Keratinocyte (primary cell): ENCODE measurements around the gene DENND2A. TPM values are rescaled to one million over a fixed set of nuclear protein-coding genes. Genes with fewer than 3 reads are reported as not detected.
A peak's percentile ranks its signal among the peaks of the same experiment; 100 is the strongest.

ENCODE experiments used
- DNase-seq: peaks from one replicate; pipeline ENCODE4 v3.0.0-alpha.2; 2011; ENCODE audit warnings: low read depth, missing footprints, low spot score
- FAIRE-seq: peaks from 2 replicates; lab custom pipeline; 2011; peaks lifted over from hg19 to GRCh38; lab: Jason Lieb, UNC
- H2AFZ ChIP-seq: 2 replicates; pipeline ENCODE4 v1.6.0; 2012; ENCODE audit warnings: low read length, control low read depth, inconsistent platforms; ENCODE audit not compliant: control insufficient read depth
- H3K27ac ChIP-seq: 2 replicates; pipeline ENCODE4 v1.5.1; 2011; ENCODE audit warnings: low read length; ENCODE audit not compliant: control insufficient read depth, insufficient read depth
- H3K27me3 ChIP-seq: 3 replicates; pipeline ENCODE4 v1.6.0; 2011; ENCODE audit warnings: low read length; ENCODE audit not compliant: control insufficient read depth, insufficient read depth; ENCODE audit errors: extremely low read depth
- H3K36me3 ChIP-seq, 2 experiments: 2 replicates in 1 of 2; 3 replicates in 1 of 2; pipeline ENCODE4 v1.5.1; 2011; ENCODE audit warnings: low read length in 2 of 2, mild to moderate bottlenecking in 1 of 2; ENCODE audit not compliant: control insufficient read depth in 2 of 2, insufficient read depth in 2 of 2; ENCODE audit errors: extremely low read depth in 1 of 2
- H3K4me1 ChIP-seq: 3 replicates; pipeline ENCODE4 v1.5.1; 2011; ENCODE audit warnings: low read length; ENCODE audit not compliant: control insufficient read depth, insufficient read depth; ENCODE audit errors: extremely low read depth
- H3K4me2 ChIP-seq: 3 replicates; pipeline ENCODE4 v1.6.0; 2011; ENCODE audit warnings: low read depth, low read length; ENCODE audit not compliant: control insufficient read depth, insufficient read depth; ENCODE audit errors: extremely low read depth
- H3K4me3 ChIP-seq, 3 experiments: fragments of 200-600 bp in 1 of 3; sonication (generic) in 1 of 3; 2 replicates in 2 of 3; 3 replicates in 1 of 3; pipeline ENCODE4 v1.5.1; 2011 to 2016; ENCODE audit warnings: low read length in 3 of 3, mild to moderate bottlenecking in 3 of 3, control low read depth in 2 of 3, inconsistent platforms in 1 of 3, low read depth in 1 of 3, mixed read lengths in 1 of 3, mixed run types in 1 of 3, moderate library complexity in 1 of 3; ENCODE audit not compliant: control insufficient read depth in 2 of 3, insufficient read depth in 2 of 3; ENCODE audit errors: extremely low read depth in 1 of 3
- H3K79me2 ChIP-seq: 2 replicates; pipeline ENCODE4 v1.6.0; 2012; ENCODE audit warnings: low read length; ENCODE audit not compliant: control insufficient read depth, insufficient read depth
- H3K9ac ChIP-seq: 3 replicates; pipeline ENCODE4 v1.6.0; 2011; ENCODE audit warnings: low read length; ENCODE audit not compliant: control insufficient read depth, insufficient read depth; ENCODE audit errors: extremely low read depth
- H3K9me1 ChIP-seq: 3 replicates; pipeline ENCODE4 v1.6.0; 2011; ENCODE audit warnings: low read length; ENCODE audit not compliant: control insufficient read depth, insufficient read depth; ENCODE audit errors: extremely low read depth
- H3K9me3 ChIP-seq: 2 replicates; pipeline ENCODE4 v1.5.1; 2012; ENCODE audit warnings: low read depth, low read length; ENCODE audit not compliant: control insufficient read depth
- H4K20me1 ChIP-seq: 3 replicates; pipeline ENCODE4 v1.6.0; 2011; ENCODE audit warnings: low read length; ENCODE audit not compliant: control insufficient read depth, insufficient read depth; ENCODE audit errors: extremely low read depth
- EZH2 ChIP-seq: IDR thresholded peaks from one replicate; pipeline ENCODE4 v1.6.1; 2012; ENCODE audit warnings: inconsistent platforms, mild to moderate bottlenecking, low read length, moderate library complexity
- dilution Hi-C: fragments of 300-500 bp; cut with MboI; formaldehyde crosslinking; loops from one replicate; pipeline ENCODE4 v1.7.0; 2020; ENCODE audit warnings: low sequenced_read_pairs; ENCODE audit not compliant: extremely low pct_ligation_motif_present
- polyA plus RNA-seq, 5 experiments: library from polyadenylated mRNA; depleted of rRNA in 3 of 5; stranded (reverse) in 3 of 5; stranded (forward) in 1 of 5; unstranded in 1 of 5; fragments of >200 nt; gene quantifications; 1 replicate in 1 of 5; 2 replicates in 3 of 5; 3 replicates in 1 of 5; pipeline versions ENCODE4 v1.2.1 to v1.2.3, GENCODE V29; 2011 to 2012; ENCODE audit warnings: missing spikeins in 2 of 5, low read depth in 1 of 5, low replicate concordance in 1 of 5
- small RNA-seq, 3 experiments: library from RNA; depleted of rRNA; stranded (forward); fragments of <200 nt; gene quantifications; one replicate each; pipeline ENCODE3, GENCODE V24; 2012; ENCODE audit warnings: low read depth in 3 of 3, low replicate concordance in 1 of 3; ENCODE audit not compliant: insufficient read length in 3 of 3
- TF ChIP-seq, protein P1 (sequence below), 3 experiments: IDR thresholded peaks in 1 of 3; conservative IDR thresholded peaks in 1 of 3; optimal IDR thresholded peaks in 1 of 3; 2 replicates in 2 of 3; 3 replicates in 1 of 3; pipeline versions ENCODE3 to v1.5.1; 2011; ENCODE audit warnings: low read length in 3 of 3, mild to moderate bottlenecking in 3 of 3, moderate library complexity in 2 of 3, control low read depth in 1 of 3, inconsistent platforms in 1 of 3; ENCODE audit not compliant: insufficient read depth in 2 of 3; ENCODE audit errors: extremely low read depth in 1 of 3

Gene DENND2A
- polyA plus RNA-seq, 1 donor (not counting 4 experiments of a cell fraction or from before 2014, with no cell fraction given) = 1.8 TPM

DNA sequence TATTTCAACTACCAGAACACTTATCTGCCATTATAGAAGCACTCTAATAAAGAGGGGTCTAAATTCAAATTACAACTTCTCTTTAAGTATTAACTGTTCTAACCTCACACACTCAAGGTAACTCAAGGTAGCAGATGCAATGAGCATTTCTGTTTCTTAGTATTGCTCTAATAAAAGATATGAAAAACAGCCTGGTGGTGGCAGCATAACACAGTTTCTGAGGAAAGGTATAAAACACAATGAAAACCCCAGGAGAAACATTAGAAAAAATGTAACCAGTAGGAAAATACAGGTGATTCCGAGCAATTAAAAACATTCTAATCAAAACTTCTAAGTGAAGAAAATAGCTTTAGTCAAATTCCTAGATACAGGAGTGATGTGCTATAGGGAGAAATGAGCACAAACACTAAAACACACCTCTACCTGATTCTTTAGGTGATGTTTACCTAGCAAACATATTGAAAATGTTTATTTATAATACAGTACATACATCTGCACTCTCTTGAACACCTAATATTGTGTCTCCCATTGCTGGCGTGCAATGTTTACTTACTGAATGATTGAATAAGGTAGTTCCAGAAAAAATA, 164.8 kb downstream of the DENND2A start:
- H4K20me1 ChIP-seq = no peaks in the 10 kb centered on the region

More for the DNA sequence above, 164.8 kb downstream of the DENND2A start:
- peaks cover 78% of the 10 kb centered on the region for H3K79me2 ChIP-seq
- no peaks in the 10 kb centered on the region for H3K9me3 ChIP-seq
- no peaks in the 10 kb centered on the region for H3K9me1 ChIP-seq
- no peak overlapping the region for H3K27ac ChIP-seq
- no peak overlapping the region for H3K4me3 ChIP-seq
- H3K4me1 ChIP-seq = peaks cover 11% of the 10 kb centered on the region
- TF ChIP-seq EZH2 = no peak
- TF ChIP-seq, protein P1, sequence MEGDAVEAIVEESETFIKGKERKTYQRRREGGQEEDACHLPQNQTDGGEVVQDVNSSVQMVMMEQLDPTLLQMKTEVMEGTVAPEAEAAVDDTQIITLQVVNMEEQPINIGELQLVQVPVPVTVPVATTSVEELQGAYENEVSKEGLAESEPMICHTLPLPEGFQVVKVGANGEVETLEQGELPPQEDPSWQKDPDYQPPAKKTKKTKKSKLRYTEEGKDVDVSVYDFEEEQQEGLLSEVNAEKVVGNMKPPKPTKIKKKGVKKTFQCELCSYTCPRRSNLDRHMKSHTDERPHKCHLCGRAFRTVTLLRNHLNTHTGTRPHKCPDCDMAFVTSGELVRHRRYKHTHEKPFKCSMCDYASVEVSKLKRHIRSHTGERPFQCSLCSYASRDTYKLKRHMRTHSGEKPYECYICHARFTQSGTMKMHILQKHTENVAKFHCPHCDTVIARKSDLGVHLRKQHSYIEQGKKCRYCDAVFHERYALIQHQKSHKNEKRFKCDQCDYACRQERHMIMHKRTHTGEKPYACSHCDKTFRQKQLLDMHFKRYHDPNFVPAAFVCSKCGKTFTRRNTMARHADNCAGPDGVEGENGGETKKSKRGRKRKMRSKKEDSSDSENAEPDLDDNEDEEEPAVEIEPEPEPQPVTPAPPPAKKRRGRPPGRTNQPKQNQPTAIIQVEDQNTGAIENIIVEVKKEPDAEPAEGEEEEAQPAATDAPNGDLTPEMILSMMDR (optimal IDR thresholded peaks at IDR 0.05 in 1 of 3, IDR thresholded peaks at IDR 0.05 in 1 of 3, conservative IDR thresholded peaks at IDR 0.05 in 1 of 3; ENCODE audit: extremely low read depth in 1 of 3, insufficient read depth in 2 of 3, low read length in 3 of 3) = peak in 2 of 3 experiments; percentile 31 to 46
- no peak overlapping the region for H3K9ac ChIP-seq
- no peaks in the 10 kb centered on the region for H3K27me3 ChIP-seq
- dilution Hi-C loops = no loop called here
- DNase-seq (no peak), FAIRE-seq (no peak)
- no peaks in the 10 kb centered on the region for H3K36me3 ChIP-seq
- H2AFZ ChIP-seq = no peak overlapping the region
- no peak overlapping the region for H3K4me2 ChIP-seq

Small RNA genes lying within 50 kb of the gene (small RNA-seq; reads per million reads assigned to genes)
- gene RF00019 (0 reads per million in 3 experiments), gene RN7SL771P (0 reads per million in 3 experiments)

Other genes with a start within 250 kb of the DENND2A start
- 42.5 to 51.4 TPM (median 43.6 TPM) in 3 replicates for gene SLC37A3, start 242.3 kb downstream of the DENND2A start, polyA plus RNA-seq
- gene RAB19, start 236.8 kb downstream of the DENND2A start, polyA plus RNA-seq = 0.10 to 0.22 TPM in 2 of 3 replicates, not detected in the other
- 43.1 to 52.9 TPM (median 50.4 TPM) in 3 replicates for gene MKRN1, start 161.3 kb downstream of the DENND2A start, polyA plus RNA-seq
- 9.4 to 13.0 TPM (median 9.5 TPM) in 3 replicates for gene ADCK2, start 32.1 kb upstream of the DENND2A start, polyA plus RNA-seq
- 338 to 495 TPM (median 379 TPM) in 3 replicates for gene NDUFB2, start 55.9 kb upstream of the DENND2A start, polyA plus RNA-seq